ENCODE measurements around the gene ALOX12B. TPM values are rescaled to one million over a fixed set of nuclear protein-coding genes. Genes with fewer than 3 reads are reported as not detected.

The ALOX12B gene
- total and polyA plus RNA-seq, 8 donors, result 0.88 TPM; not detected in 7

DNA sequence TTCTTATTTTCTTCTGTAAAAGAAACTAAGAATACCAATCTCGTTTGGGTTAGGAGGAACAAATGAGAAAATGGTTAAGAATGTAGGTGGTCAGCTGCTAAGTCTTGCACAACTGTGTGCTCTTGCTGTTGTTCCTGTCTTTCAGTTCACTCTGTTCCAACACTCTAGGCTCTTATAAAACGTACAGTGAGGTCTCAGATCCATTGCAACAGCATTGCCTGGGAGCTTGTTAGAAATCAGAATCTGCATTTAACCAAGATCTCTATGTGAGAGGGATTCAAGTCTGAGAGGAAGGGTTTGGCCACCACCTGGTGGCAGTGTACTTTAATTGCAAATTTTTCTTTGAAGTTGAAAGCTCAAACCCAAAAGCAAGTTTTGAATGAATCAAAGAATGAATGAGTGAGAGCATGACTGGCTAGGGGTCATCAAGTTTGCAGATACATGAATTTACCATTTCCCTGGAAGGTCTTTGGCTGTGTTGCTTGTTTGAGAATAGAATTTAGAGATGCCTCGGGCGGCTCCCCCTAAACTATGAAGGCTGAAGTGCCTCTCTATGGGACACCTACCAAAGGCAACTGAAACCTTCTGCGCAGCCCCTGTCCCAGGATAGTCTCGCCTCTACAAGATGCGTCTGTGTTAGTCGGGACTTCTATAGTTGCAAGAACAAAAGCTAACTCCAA lies 46.1 kb downstream of the ALOX12B start:
- intact Hi-C loops (cut with DNase I; ENCODE audit: low total_unique reads), result no loop called here
- peak; percentile 58 to 79 for DNase-seq
- WGBS, 5 donors, result 54 to 66% (median 59%) methylated on average over 8 of the region's 8 CpGs

DNA sequence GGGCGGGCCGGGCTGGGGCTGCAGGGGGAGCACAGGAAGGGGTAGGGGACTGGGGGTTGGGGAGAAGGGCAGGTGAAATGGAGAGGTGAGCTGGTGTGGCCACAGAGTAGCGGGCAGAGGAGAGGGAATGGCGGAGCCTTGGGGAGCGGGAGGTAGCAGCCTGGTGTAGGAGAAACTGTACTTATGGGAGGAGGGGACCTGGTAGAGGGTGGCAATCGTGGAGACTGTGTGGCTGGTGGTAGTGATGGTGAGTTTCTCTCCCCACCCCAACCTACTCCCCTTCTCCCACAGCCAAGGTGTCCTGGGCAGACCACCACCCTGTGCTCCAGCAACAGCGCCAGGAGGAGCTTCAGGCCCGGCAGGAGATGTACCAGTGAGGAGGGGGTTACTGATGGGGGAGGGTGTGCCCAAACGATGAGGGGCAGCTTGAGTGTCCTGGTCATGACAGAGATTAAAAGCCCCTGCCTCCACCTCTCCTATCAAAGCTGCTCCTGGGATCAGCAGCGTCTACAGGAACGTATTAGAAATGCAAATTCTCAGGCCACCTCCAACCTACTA lies 47.8 kb downstream of the ALOX12B start:
- Histone ChIP-seq H3K36me3 (no peaks in the 10 kb centered on the region), H3K27me3 (peaks cover 3 to 38% (median 16%) of the 10 kb centered on the region in 3 donors), H3K27ac (peak overlapping the region in 1 of 5 donors; percentile 13), H3K9me3 (no peaks in the 10 kb centered on the region), H3K4me1 (peaks cover 4 to 22% (median 16%) of the 10 kb centered on the region in 4 donors), H3K4me3 (peak overlapping the region; percentile 27 to 43 (median 35))
- WGBS, 5 donors, result 59 to 71% (median 60%) methylated on average over 10 to 11 of the region's 11 CpGs
- intact Hi-C loops (cut with DNase I; ENCODE audit: low total_unique reads), result no loop called here
- no peak for TF ChIP-seq POLR2AphosphoS5 (IDR thresholded peaks at IDR 0.05)
- TF ChIP-seq CTCF (IDR thresholded peaks at IDR 0.05), result no peak
- no peak for TF ChIP-seq EP300 (IDR thresholded peaks at IDR 0.05)
- no peak for TF ChIP-seq POLR2A (IDR thresholded peaks at IDR 0.05)
- DNase-seq, result no peak

More for the DNA sequence above, 46.1 kb downstream of the ALOX12B start:
- Histone ChIP-seq H3K4me3 (no peak overlapping the region), H3K27me3 (peaks cover 3 to 49% (median 16%) of the 10 kb centered on the region in 3 donors), H3K27ac (peak overlapping the region in 3 of 5 donors; percentile 30 to 76 (median 52)), H3K36me3 (no peaks in the 10 kb centered on the region), H3K4me1 (peaks cover 4 to 22% (median 16%) of the 10 kb centered on the region in 4 donors), H3K9me3 (no peaks in the 10 kb centered on the region)
- TF ChIP-seq CTCF (IDR thresholded peaks at IDR 0.05), result peak in 4 of 7 experiments; percentile 47 to 68 (median 48)
- TF ChIP-seq EP300 (IDR thresholded peaks at IDR 0.05), result no peak
- peak in 2 of 3 donors; percentile 7 to 19 for TF ChIP-seq POLR2AphosphoS5 (IDR thresholded peaks at IDR 0.05)
- no peak for TF ChIP-seq POLR2A (IDR thresholded peaks at IDR 0.05)

DNA sequence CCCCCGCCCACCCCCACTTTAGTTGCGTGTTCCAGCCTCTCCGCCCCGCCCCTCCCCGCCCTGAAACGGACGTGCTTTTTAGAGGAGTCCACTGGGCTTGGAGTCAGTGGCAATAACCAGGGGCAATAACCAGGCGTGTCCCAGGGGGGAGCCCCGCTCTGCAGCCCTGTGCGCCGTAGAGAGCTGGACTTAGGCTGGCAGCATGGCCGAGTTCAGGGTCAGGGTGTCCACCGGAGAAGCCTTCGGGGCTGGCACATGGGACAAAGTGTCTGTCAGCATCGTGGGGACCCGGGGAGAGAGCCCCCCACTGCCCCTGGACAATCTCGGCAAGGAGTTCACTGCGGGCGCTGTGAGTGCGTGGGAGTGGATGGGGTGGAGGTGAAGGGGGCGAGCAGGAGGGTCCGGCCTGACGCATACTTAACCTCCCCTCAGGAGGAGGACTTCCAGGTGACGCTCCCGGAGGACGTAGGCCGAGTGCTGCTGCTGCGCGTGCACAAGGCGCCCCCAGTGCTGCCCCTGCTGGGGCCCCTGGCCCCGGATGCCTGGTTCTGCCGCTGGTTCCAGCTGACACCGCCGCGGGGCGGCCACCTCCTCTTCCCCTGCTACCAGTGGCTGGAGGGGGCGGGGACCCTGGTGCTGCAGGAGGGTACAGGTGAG lies 48.4 kb downstream of the ALOX12B start, which contains the start of gene ALOX15B:
Gene ALOX15B (plus strand): TSS at position 106 of the 657 bp plus-strand sequence. CDS start 97 bp downstream, at position 203.
- Histone ChIP-seq H3K9me3 (no peaks in the 10 kb centered on the region), H3K4me1 (peaks cover 4 to 24% (median 17%) of the 10 kb centered on the region in 4 donors), H3K4me3 (peak within 1 kb of the TSS; percentile 27 to 43 (median 35)), H3K27me3 (peaks cover 3 to 44% (median 16%) of the 10 kb centered on the region in 3 donors), H3K27ac (peak within 1 kb of the TSS in 1 of 5 donors; percentile 13), H3K36me3 (no peaks in the 10 kb centered on the region)
- 8 to 12% (median 10%) methylated on average over 19 to 37 of the region's 37 CpGs for WGBS, 5 donors
- TF ChIP-seq POLR2AphosphoS5 (IDR thresholded peaks at IDR 0.05), result no peak
- no peak for TF ChIP-seq EP300 (IDR thresholded peaks at IDR 0.05)
- TF ChIP-seq CTCF (IDR thresholded peaks at IDR 0.05), result no peak
- TF ChIP-seq POLR2A (IDR thresholded peaks at IDR 0.05), result no peak
- intact Hi-C loops (cut with DNase I; ENCODE audit: low total_unique reads), result no loop called here
- peak; percentile 46 to 63 for DNase-seq

DNA sequence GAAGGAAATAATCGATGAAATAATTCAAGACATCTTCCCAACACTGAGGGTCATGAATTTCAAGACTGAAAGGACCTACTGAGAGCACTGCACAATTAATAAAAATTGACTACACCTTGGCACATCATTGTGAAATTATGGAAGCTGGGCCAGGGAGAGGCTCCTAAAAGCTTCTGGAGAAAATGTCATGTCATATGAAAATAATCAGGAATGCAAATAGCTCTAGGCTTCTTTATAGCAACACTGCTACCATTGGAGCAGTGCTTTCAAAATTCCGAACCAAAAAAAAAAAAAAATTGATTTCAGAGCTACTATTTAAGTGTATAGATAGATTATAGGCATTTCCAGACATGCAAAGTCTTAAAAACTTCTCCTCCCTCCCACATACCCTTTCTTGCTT lies 55.1 kb downstream of the ALOX12B start:
- H3K4me3 ChIP-seq, result no peak overlapping the region
- H3K9me3 ChIP-seq, result no peaks in the 10 kb centered on the region
- no peak for DNase-seq
- H3K27ac ChIP-seq, result no peak overlapping the region
- peaks cover 0 to 7% (median 3%) of the 10 kb centered on the region in 4 donors for H3K4me1 ChIP-seq
- WGBS, 5 donors, result 50 to 95% (median 90%) methylated on average over 2 of the region's 2 CpGs
- TF ChIP-seq EP300 (IDR thresholded peaks at IDR 0.05) (no peak), POLR2A (IDR thresholded peaks at IDR 0.05) (no peak), POLR2AphosphoS5 (IDR thresholded peaks at IDR 0.05) (no peak), CTCF (IDR thresholded peaks at IDR 0.05) (no peak)
- peaks cover 0 to 58% (median 0%) of the 10 kb centered on the region in 3 donors for H3K27me3 ChIP-seq
- intact Hi-C loops (cut with DNase I; ENCODE audit: low total_unique reads), result no loop called here
- no peaks in the 10 kb centered on the region for H3K36me3 ChIP-seq

Measured in stomach (tissue), 9 donors.